Gastrocnemius medialis (tissue), 4 donors: ENCODE data around the gene DHPS. TPM values are rescaled to one million over a fixed set of nuclear protein-coding genes. Genes with fewer than 3 reads are reported as not detected.

Experiments used
- ATAC-seq, 2 donors: fragments of 150-250 bp; one replicate each; pipeline ENCODE4 v1.9.1; 2016
- DNase-seq, 2 donors: peaks; one replicate each; pipeline ENCODE4 v3.0.0-alpha.2; 2019
- H3K27ac ChIP-seq, 4 donors: fragments of 200-600 bp; sonication (generic); 1 replicate in 1 of 4; 2 replicates in 3 of 4; pipeline ENCODE4 v1.5.1; 2016 to 2018; ENCODE audit warnings: mild to moderate bottlenecking in 2 of 4, moderate library complexity in 1 of 4
- H3K27me3 ChIP-seq, 3 donors: fragments of 200-600 bp; sonication (generic) in 2 of 3; 1 replicate in 1 of 3; 2 replicates in 2 of 3; pipeline versions ENCODE4 v1.5.1 to v1.6.0; 2016 to 2019; ENCODE audit warnings: mild to moderate bottlenecking in 1 of 3, moderate library complexity in 1 of 3
- H3K36me3 ChIP-seq, 2 donors: fragments of 200-600 bp; sonication (generic) in 1 of 2; one replicate each; pipeline ENCODE4 v1.5.1; 2017 to 2018
- H3K4me1 ChIP-seq, 2 donors: fragments of 200-600 bp; sonication (generic) in 1 of 2; one replicate each; pipeline ENCODE4 v1.5.1; 2016 to 2017; ENCODE audit warnings: mild to moderate bottlenecking in 2 of 2
- H3K4me3 ChIP-seq, 4 donors: fragments of 200-600 bp; sonication (generic) in 3 of 4; 1 replicate in 1 of 4; 2 replicates in 3 of 4; pipeline ENCODE4 v1.5.1; 2016 to 2019; ENCODE audit warnings: mild to moderate bottlenecking in 2 of 4
- H3K9me3 ChIP-seq, 3 donors: fragments of 200-600 bp; sonication (generic) in 2 of 3; 1 replicate in 1 of 3; 2 replicates in 2 of 3; pipeline ENCODE4 v1.5.1; 2016 to 2019
- POLR2A ChIP-seq, 2 donors: fragments of 450-650 bp; IDR thresholded peaks; one replicate each; pipeline ENCODE4 v1.6.1; 2017; ENCODE audit warnings: antibody characterized with exemption in 2 of 2, mild to moderate bottlenecking in 2 of 2, moderate library complexity in 2 of 2
- in situ Hi-C, 4 donors: fragments of 200-750 bp; cut with MboI; loops; one replicate each; pipeline versions ENCODE4 v1.15.0 to v1.8.0; 2017; ENCODE audit warnings: low sequenced_read_pairs in 4 of 4
- intact Hi-C: fragments of 100-400 bp; cut with DNase I; formaldehyde crosslinking; loops from one replicate; pipeline ENCODE4 v1.15.1; 2023; ENCODE audit warnings: low total_unique reads
- total RNA-seq, 4 donors: library from RNA; depleted of rRNA; stranded (reverse); fragments of >200 nt; gene quantifications; one replicate each; pipeline versions ENCODE4 v1.1.0 to v1.2.3, GENCODE V29; 2016
- TF ChIP-seq, protein P1 (sequence below), 5 experiments: fragments of 450-650 bp in 3 of 5; fragments of 200-600 bp in 2 of 5; sonication (generic) in 2 of 5; IDR thresholded peaks in 4 of 5; conservative IDR thresholded peaks in 1 of 5; 1 replicate in 4 of 5; 2 replicates in 1 of 5; pipeline ENCODE4 v1.5.1; 2016 to 2019; ENCODE audit warnings: antibody characterized with exemption in 5 of 5, mild to moderate bottlenecking in 3 of 5, moderate library complexity in 3 of 5

The DHPS gene
- 100 to 1,000 TPM; 115 to 184 (median 127) TPM for total RNA-seq

DNA sequence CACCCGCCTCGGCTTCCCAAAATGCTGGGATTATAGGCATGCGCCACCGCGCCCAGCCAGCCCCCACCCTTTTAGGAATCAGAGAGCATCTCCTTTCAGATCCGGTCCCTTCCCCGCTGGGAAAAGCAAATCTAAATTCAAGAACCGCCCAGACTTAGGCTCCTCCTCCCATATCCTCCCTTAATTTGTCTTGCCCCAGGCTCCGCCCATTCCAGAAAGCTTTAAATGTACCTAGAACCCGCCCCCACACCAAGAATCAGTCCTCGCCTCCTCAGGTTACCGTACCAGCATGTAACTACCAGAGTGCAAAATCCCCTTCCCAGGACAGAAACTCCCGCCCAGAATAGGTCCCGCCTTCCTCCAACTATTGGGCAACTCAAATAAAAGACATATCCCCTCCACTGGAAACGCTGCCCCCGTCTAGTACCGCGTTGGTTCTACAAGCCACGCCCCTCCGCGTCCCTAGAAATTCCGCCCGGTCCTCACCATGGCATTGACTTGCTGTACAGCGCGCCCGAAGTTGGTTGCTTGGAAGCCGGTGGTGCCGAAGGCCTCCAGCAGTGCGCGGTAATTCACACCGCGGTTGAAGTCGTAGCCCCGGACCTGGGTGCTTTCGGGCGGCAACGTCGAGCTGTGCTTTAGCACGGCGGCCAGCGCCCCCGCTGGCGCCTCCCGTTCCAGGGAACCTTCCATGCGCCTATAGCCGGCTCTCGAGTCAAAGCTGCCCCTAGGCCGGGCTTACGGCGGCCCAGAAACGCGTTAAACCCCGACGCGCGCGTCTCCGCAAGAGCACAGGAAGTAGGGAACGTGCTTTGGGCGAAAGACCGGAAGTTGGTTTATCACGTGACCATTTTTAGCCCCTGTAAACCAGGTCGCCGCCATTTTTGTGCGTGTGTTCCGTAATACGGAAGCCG, at the start of gene DHPS:
TSS of gene DHPS (minus strand) at position 807 of the 914 bp plus-strand sequence. CDS start at position 693, 114 bp downstream.
- peaks cover 5 to 37% of the 10 kb centered on the region in 2 donors for H3K36me3 ChIP-seq
- peak within 1 kb of the TSS; percentile 94 to 99 (median 96) for H3K27ac ChIP-seq
- intact Hi-C loops (loop anchor here (2.0 to 5.0 kb wide), 2 partner anchors 41 to 53 kb away; partner anchors contain the start of genes TNPO2 and TRIR), in situ Hi-C loops (no loop called here)
- ATAC-seq (peak; percentile 95 to 97), DNase-seq (peak; percentile 94)
- no peaks in the 10 kb centered on the region for H3K9me3 ChIP-seq
- peak; percentile 45 to 70 for TF ChIP-seq POLR2A (IDR thresholded peaks at IDR 0.05)
- TF ChIP-seq, protein P1, sequence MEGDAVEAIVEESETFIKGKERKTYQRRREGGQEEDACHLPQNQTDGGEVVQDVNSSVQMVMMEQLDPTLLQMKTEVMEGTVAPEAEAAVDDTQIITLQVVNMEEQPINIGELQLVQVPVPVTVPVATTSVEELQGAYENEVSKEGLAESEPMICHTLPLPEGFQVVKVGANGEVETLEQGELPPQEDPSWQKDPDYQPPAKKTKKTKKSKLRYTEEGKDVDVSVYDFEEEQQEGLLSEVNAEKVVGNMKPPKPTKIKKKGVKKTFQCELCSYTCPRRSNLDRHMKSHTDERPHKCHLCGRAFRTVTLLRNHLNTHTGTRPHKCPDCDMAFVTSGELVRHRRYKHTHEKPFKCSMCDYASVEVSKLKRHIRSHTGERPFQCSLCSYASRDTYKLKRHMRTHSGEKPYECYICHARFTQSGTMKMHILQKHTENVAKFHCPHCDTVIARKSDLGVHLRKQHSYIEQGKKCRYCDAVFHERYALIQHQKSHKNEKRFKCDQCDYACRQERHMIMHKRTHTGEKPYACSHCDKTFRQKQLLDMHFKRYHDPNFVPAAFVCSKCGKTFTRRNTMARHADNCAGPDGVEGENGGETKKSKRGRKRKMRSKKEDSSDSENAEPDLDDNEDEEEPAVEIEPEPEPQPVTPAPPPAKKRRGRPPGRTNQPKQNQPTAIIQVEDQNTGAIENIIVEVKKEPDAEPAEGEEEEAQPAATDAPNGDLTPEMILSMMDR (IDR thresholded peaks at IDR 0.05 in 4 of 5, conservative IDR thresholded peaks at IDR 0.05 in 1 of 5): peak in 2 of 5 experiments; percentile 26 to 41
- no peaks in the 10 kb centered on the region for H3K27me3 ChIP-seq
- H3K4me1 ChIP-seq: peaks cover 4 to 16% of the 10 kb centered on the region in 2 donors
- peak within 1 kb of the TSS; percentile 88 to 99 (median 99) for H3K4me3 ChIP-seq

GRCh38 chr19:12731337-12731736, 49.7 kb upstream of the DHPS start:
- TF ChIP-seq POLR2A (IDR thresholded peaks at IDR 0.05): no peak
- TF ChIP-seq, protein P1 (IDR thresholded peaks at IDR 0.05 in 4 of 5, conservative IDR thresholded peaks at IDR 0.05 in 1 of 5): no peak
- intact Hi-C loops: loop anchor here (10.0 kb wide), 1 partner anchor 383 kb away; the partner anchor contains the start of genes NACC1 and TRMT1
- no peaks in the 10 kb centered on the region for H3K9me3 ChIP-seq
- H3K27me3 ChIP-seq: no peaks in the 10 kb centered on the region
- DNase-seq (no peak), ATAC-seq (no peak)
- no peak overlapping the region for H3K4me3 ChIP-seq
- no peak overlapping the region for H3K27ac ChIP-seq
- H3K36me3 ChIP-seq: peaks cover 0 to 38% of the 10 kb centered on the region in 2 donors
- H3K4me1 ChIP-seq: peaks cover 15 to 27% of the 10 kb centered on the region in 2 donors
- in situ Hi-C loops: no loop called here

GRCh38 chr19:12730064-12730463, 48.4 kb upstream of the DHPS start:
- no peak for TF ChIP-seq POLR2A (IDR thresholded peaks at IDR 0.05)
- TF ChIP-seq, protein P1 (IDR thresholded peaks at IDR 0.05 in 4 of 5, conservative IDR thresholded peaks at IDR 0.05 in 1 of 5): no peak
- ATAC-seq (no peak), DNase-seq (no peak)
- peaks cover 15 to 26% of the 10 kb centered on the region in 2 donors for H3K4me1 ChIP-seq
- no peaks in the 10 kb centered on the region for H3K27me3 ChIP-seq
- intact Hi-C loops: loop anchor here (10.0 kb wide), 1 partner anchor 385 kb away; the partner anchor contains the start of genes NACC1 and TRMT1
- in situ Hi-C loops: no loop called here
- H3K27ac ChIP-seq: no peak overlapping the region
- peaks cover 0 to 38% of the 10 kb centered on the region in 2 donors for H3K36me3 ChIP-seq
- H3K9me3 ChIP-seq: no peaks in the 10 kb centered on the region
- no peak overlapping the region for H3K4me3 ChIP-seq

- H3K4me1 ChIP-seq: peaks cover 22 to 25% of the 10 kb centered on the region in 2 donors
- in situ Hi-C loops: no loop called here
Observed at GRCh38 chr19:12727745-12728433, 46.2 kb upstream of the DHPS start.

More at GRCh38 chr19:12727745-12728433, 46.2 kb upstream of the DHPS start:
- no peak overlapping the region for H3K4me3 ChIP-seq
- no peak for ATAC-seq
- H3K27me3 ChIP-seq: no peaks in the 10 kb centered on the region
- H3K27ac ChIP-seq: no peak overlapping the region
- intact Hi-C loops: no loop called here
- TF ChIP-seq, protein P1 (IDR thresholded peaks at IDR 0.05 in 4 of 5, conservative IDR thresholded peaks at IDR 0.05 in 1 of 5): no peak
- DNase-seq: no peak
- no peaks in the 10 kb centered on the region for H3K9me3 ChIP-seq
- peaks cover 0 to 38% of the 10 kb centered on the region in 2 donors for H3K36me3 ChIP-seq
